ENCODE results near the gene ELOF1.

Gene ELOF1

DNA sequence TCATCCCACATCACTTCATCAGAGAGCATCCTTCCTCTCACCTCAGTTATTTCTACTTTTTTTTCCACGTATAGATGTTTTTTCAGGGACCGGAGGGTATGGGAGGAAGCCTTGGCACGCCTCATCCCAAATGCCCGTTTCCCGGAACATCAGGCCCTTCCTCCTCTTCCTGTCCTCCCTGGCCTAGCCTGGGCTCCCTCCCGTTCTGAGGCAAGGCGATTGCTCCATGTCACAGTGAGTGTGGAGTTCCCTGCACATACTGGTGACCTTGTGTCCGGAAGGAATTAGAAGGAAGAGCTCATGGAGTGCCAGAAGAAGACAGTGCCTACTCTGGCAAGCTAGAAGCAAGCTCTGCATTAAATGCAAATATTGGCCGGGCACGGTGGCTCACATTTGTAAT lies 37.1 kb upstream of the ELOF1 start:
- DNase-seq (ENCODE audit: low read depth) = no peak
- H3K4me3 ChIP-seq (ENCODE audit: control insufficient read depth, low read depth, low read length) = no peak overlapping the region
- TF ChIP-seq, protein P1, sequence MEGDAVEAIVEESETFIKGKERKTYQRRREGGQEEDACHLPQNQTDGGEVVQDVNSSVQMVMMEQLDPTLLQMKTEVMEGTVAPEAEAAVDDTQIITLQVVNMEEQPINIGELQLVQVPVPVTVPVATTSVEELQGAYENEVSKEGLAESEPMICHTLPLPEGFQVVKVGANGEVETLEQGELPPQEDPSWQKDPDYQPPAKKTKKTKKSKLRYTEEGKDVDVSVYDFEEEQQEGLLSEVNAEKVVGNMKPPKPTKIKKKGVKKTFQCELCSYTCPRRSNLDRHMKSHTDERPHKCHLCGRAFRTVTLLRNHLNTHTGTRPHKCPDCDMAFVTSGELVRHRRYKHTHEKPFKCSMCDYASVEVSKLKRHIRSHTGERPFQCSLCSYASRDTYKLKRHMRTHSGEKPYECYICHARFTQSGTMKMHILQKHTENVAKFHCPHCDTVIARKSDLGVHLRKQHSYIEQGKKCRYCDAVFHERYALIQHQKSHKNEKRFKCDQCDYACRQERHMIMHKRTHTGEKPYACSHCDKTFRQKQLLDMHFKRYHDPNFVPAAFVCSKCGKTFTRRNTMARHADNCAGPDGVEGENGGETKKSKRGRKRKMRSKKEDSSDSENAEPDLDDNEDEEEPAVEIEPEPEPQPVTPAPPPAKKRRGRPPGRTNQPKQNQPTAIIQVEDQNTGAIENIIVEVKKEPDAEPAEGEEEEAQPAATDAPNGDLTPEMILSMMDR (IDR thresholded peaks at IDR 0.05; ENCODE audit: control insufficient read depth, insufficient read depth, low read depth, low read length, missing control alignments) = no peak

DNA sequence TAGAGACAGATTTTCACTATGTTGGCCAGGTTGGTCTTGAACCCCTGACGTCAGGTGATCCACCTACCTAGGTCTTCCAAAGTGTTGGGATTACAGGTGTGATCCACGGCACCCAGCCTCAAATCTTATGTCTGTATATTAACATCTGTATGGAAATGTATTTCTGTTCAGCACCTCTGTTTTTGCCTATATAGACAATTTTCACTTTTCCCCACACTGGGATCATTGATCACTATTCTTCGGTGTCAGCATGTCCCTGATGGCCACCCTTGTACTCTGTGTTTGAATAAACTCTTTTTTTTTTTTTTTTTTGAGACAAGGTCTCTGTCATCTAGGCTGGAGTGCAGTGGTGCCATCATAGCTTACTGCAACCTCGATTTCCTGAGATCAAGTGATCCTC lies 35.1 kb upstream of the ELOF1 start:
- no peak overlapping the region for H3K4me3 ChIP-seq (ENCODE audit: control insufficient read depth, low read depth, low read length)
- DNase-seq (ENCODE audit: low read depth) = no peak
- TF ChIP-seq, protein P1 (IDR thresholded peaks at IDR 0.05; ENCODE audit: control insufficient read depth, insufficient read depth, low read depth, low read length, missing control alignments) = no peak

DNA sequence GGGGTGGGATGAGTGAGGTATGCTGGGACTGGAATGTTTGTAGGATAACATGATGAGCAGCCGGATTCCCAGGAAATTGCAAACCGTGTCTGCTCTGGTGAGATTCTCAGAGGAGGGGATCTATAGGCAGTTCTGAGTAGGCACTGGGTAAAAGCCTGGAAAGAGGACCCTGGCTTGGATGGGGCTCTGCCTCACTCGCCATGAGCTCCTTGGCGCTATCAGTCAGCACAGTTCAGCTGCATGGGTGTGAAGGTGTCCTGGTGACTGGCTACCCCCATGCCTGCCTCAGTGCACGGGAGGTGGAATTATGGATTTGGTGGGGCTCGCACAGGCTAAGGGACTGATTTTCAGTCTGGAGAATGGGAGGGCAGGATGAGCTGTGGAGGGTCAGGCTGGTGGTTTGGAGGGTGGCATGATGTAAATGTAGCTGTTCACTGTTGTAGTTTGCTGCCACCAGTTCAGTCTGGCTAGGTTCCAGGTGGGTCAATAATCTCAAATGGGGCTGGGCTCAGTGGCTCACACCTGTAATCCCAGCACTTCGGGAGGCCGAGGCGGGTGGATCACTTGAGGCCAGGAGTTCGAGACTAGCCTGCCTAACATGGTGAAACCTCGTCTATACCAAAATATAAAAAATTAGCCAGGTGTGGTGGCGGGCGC lies 29.1 kb upstream of the ELOF1 start:
- no peak overlapping the region for H3K4me3 ChIP-seq (ENCODE audit: control insufficient read depth, low read depth, low read length)
- DNase-seq (ENCODE audit: low read depth) = no peak
- TF ChIP-seq, protein P1 (IDR thresholded peaks at IDR 0.05; ENCODE audit: control insufficient read depth, insufficient read depth, low read depth, low read length, missing control alignments) = no peak

DNA sequence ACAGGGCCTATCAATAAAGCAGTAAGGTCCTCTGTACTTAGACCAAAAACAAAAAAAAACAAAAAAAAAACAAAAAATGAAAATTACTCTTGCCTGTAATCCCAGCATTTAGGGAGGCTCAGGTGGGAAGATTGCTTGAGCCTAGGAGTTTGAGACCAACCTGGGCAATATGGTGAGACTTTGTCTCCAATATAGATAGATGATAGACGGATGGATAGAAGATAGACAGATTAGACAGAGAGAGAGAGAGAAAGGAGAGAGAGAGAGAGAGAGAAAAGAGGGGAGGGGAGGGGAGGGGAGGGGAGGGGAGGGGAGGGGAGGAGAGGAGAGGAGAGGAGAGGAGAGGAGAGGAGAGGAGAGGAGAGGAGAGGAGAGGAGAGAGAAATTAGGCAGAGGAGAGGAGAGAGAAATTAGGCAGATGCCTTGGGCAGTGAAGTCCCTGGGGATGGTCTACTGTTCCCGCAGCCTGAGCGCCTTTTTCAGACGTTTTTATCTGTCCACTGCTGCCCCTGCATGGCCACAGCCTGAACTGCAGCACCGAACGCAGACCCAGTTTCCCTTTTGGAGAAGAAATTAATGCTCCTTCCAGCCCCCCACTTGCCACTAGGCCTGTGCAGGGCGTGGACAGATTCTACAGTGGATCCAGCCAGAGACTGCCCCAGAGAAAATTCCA lies 28.4 kb upstream of the ELOF1 start:
- DNase-seq (ENCODE audit: low read depth) = no peak
- TF ChIP-seq, protein P1 (IDR thresholded peaks at IDR 0.05; ENCODE audit: control insufficient read depth, insufficient read depth, low read depth, low read length, missing control alignments) = peak; percentile 91
- H3K4me3 ChIP-seq (ENCODE audit: control insufficient read depth, low read depth, low read length) = no peak overlapping the region

DNA sequence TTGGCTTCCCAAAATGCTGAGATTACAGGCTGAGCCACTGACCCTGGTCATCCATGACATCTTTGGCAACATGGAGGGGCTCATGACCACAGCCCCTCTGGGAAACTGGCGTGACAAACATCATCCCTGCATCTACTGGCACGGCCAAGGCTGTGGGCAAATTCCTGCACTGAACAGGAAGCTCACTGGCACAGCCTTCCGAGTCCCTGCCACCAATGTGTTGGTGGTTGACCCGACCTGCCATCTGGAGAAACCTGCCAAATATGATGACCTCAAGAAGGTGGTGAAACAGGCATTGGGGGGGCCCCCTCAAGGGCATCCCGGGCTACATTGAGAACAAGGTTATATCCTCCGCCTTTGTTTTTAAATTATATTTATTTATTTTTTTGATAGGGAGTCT lies 27.3 kb upstream of the ELOF1 start:
- no peak overlapping the region for H3K4me3 ChIP-seq (ENCODE audit: control insufficient read depth, low read depth, low read length)
- TF ChIP-seq, protein P1 (IDR thresholded peaks at IDR 0.05; ENCODE audit: control insufficient read depth, insufficient read depth, low read depth, low read length, missing control alignments) = no peak
- DNase-seq (ENCODE audit: low read depth) = no peak

DNA sequence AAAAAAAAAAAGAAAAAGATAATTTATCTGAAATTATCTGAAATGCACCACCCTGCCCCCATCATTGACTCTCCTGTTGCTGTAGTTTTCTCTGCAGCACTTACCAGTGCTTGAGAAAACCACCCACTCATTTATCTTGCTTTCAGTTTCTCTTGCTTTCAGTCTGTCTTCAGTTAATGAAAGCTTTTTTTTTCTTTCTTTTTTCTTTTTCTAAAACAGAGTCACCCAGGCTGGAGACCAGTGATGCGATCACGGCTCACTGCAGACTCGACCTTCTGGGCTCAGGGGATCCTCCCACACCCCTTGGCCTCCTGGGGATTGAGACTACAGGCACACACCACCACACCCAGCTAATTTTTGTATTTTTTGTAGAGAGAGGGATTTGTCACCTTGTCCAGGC lies 22.7 kb upstream of the ELOF1 start:
- TF ChIP-seq, protein P1 (IDR thresholded peaks at IDR 0.05; ENCODE audit: control insufficient read depth, insufficient read depth, low read depth, low read length, missing control alignments) = no peak
- DNase-seq (ENCODE audit: low read depth) = no peak

More for the DNA sequence above, 22.7 kb upstream of the ELOF1 start:
- no peak overlapping the region for H3K4me3 ChIP-seq (ENCODE audit: control insufficient read depth, low read depth, low read length)

All from AG09309 (cell line).